Measurements from ENCODE around the gene LBX1.

LBX1 gene

DNA sequence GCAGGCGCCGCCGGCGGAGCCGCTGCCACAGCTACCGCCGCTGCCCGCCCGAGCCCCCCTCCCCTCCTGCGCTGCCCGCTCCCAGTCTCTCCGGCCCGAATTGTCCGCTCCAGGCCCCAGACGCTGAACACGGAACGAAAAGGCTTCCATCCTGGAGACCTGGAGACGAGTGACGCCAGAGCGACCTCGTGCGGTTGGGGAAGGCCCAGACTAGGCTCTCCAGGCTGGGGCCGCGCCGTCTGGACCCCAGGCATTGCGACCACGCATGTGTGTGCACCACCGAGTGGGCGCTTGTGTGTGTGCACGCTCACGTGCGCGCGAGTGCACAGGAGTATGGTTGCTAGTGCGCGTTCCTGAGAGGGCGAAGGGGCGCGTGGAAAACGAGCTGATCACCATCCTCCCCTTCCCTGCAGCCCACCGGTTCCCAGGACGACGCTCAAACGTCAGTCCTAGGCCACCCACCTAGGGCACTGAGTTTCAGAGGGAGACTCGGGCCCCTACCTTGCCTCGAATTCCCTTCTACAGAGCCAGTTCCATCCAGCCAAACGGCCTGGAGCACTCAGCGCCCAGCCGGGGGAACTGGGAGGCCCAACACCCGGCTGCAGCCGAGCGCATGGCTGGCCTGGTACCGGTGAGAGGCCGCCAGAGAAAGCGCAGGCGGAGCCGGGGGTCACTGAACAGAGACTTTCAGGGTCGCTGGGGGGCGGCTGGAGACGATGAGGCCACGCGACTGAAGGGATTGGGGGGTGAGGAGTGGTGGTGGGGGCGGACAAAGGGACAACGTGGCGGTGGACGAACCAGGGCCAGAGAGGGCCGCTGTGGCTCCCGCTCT is 11.6 kb downstream of the LBX1 start:
- POLR2A ChIA-PET = no interaction called here
- no peak for DNase-seq (ENCODE audit: extremely low spot score)
- CTCF ChIA-PET = no interaction called here
- no peak for TF ChIP-seq FOXA1 (IDR thresholded peaks at IDR 0.05)
- no peak for TF ChIP-seq LEF1 (IDR thresholded peaks at IDR 0.05; ENCODE audit: borderline replicate concordance)
- TF ChIP-seq CTBP1 (IDR thresholded peaks at IDR 0.05; ENCODE audit: borderline replicate concordance) = no peak
- no peak for TF ChIP-seq HDGF (IDR thresholded peaks at IDR 0.05; ENCODE audit: borderline replicate concordance)
- TF ChIP-seq FOXM1 (IDR thresholded peaks at IDR 0.05; ENCODE audit: borderline replicate concordance) = no peak
- TF ChIP-seq, protein P1, sequence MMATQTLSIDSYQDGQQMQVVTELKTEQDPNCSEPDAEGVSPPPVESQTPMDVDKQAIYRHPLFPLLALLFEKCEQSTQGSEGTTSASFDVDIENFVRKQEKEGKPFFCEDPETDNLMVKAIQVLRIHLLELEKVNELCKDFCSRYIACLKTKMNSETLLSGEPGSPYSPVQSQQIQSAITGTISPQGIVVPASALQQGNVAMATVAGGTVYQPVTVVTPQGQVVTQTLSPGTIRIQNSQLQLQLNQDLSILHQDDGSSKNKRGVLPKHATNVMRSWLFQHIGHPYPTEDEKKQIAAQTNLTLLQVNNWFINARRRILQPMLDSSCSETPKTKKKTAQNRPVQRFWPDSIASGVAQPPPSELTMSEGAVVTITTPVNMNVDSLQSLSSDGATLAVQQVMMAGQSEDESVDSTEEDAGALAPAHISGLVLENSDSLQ (IDR thresholded peaks at IDR 0.05) = no peak
- TF ChIP-seq NFRKB (IDR thresholded peaks at IDR 0.05) = no peak
- no peak for TF ChIP-seq SUZ12 (IDR thresholded peaks at IDR 0.05)
- no peak for TF ChIP-seq ZNF384 (IDR thresholded peaks at IDR 0.05)
- TF ChIP-seq ELF4 (IDR thresholded peaks at IDR 0.05) = no peak
- no peak for TF ChIP-seq FOXK2 (IDR thresholded peaks at IDR 0.05)
- no peak for TF ChIP-seq L3MBTL2 (conservative IDR thresholded peaks at IDR 0.05)
- no peak for TF ChIP-seq ARNT (IDR thresholded peaks at IDR 0.05)
- TF ChIP-seq BHLHE40 (IDR thresholded peaks at IDR 0.05; ENCODE audit: borderline replicate concordance) = no peak
- no peak for TF ChIP-seq TARDBP (IDR thresholded peaks at IDR 0.05)
- TF ChIP-seq SP1 (IDR thresholded peaks at IDR 0.05) = no peak

DNA sequence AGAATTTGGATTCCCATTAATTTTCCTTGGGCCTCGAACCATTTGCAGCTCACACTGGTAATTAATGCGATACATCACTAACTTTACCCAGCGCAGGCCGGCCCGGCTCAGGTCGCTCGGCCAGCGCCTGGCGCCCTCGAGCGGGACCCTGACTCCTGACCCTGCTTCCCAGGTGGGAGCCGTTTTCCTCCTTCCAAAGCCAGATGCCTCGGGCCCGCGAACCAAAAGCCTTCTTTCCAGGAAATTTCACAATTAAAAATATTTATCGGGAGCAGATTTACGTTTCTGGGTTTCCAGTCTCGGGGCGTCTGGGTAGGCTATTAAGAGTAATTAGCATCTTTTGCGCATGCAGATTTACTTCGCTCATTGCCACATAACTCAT is 12.2 kb downstream of the LBX1 start:
- ChIA-PET POLR2A (interaction anchor here (1.7 kb wide), 1 partner anchor 75 kb away, joined by 5 read pairs; no protein-coding TSS in a partner anchor), CTCF (interaction anchor here (0.7 kb wide), 1 partner anchor 59 kb away, joined by 3 read pairs; no protein-coding TSS in a partner anchor)
- TF ChIP-seq, protein P1 (IDR thresholded peaks at IDR 0.05) = no peak
- TF ChIP-seq L3MBTL2 (conservative IDR thresholded peaks at IDR 0.05) (no peak), TARDBP (IDR thresholded peaks at IDR 0.05) (no peak), FOXA1 (IDR thresholded peaks at IDR 0.05) (no peak), ELF4 (IDR thresholded peaks at IDR 0.05) (no peak), FOXK2 (IDR thresholded peaks at IDR 0.05) (no peak), CTBP1 (IDR thresholded peaks at IDR 0.05; ENCODE audit: borderline replicate concordance) (no peak), SP1 (IDR thresholded peaks at IDR 0.05) (no peak), BHLHE40 (IDR thresholded peaks at IDR 0.05; ENCODE audit: borderline replicate concordance) (no peak), ZNF384 (IDR thresholded peaks at IDR 0.05) (no peak), SUZ12 (IDR thresholded peaks at IDR 0.05) (no peak)
- DNase-seq (ENCODE audit: extremely low spot score) = no peak

DNA sequence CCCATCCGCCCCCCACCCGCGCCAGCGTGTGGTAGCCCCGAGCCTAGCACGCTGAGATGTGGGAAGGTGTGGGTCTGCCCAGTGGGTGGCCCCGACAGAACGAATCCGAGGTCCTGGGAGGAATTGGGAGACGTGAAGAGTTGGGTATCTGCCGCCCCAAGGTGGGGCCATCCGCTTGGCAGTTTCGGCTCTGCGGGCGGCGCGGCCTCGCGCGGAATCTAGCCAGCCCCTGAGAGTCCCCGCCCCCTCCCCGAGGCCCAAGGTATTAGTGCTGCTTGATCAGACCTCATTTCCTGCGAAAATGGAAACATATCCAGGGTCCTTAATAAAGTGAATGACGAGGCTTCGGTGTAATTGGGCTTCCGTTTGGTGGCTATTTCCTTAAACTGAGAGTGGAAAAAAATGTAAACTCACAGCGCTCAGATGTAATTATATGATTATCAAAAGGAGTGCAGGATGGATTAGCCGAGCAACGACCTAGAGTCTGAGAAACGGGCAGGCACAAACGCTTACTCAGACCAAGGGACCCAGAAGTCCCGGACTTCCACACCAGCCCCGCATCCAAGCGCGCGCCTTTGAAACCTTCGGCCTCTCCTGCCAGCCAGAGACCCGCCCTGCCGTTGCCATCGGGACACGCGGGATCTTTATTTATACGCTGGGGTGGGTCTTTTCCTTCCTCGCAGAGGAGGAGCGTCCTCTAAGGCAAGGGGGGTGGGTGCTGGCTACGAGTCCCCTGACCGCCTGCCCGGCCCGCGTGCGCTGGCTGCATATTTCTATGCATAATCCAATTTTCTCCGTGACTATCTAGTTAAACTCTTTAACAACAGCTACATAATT is 12.8 kb downstream of the LBX1 start:
- TF ChIP-seq SP1 (IDR thresholded peaks at IDR 0.05) (no peak), NFRKB (IDR thresholded peaks at IDR 0.05) (no peak), LEF1 (IDR thresholded peaks at IDR 0.05; ENCODE audit: borderline replicate concordance) (no peak), ZNF384 (IDR thresholded peaks at IDR 0.05) (no peak), BHLHE40 (IDR thresholded peaks at IDR 0.05; ENCODE audit: borderline replicate concordance) (no peak), HDGF (IDR thresholded peaks at IDR 0.05; ENCODE audit: borderline replicate concordance) (no peak), CTBP1 (IDR thresholded peaks at IDR 0.05; ENCODE audit: borderline replicate concordance) (no peak), ELF4 (IDR thresholded peaks at IDR 0.05) (no peak), FOXA1 (IDR thresholded peaks at IDR 0.05) (no peak), TARDBP (IDR thresholded peaks at IDR 0.05) (no peak), FOXK2 (IDR thresholded peaks at IDR 0.05) (no peak), SUZ12 (IDR thresholded peaks at IDR 0.05) (no peak), ARNT (IDR thresholded peaks at IDR 0.05) (no peak), FOXM1 (IDR thresholded peaks at IDR 0.05; ENCODE audit: borderline replicate concordance) (no peak), L3MBTL2 (conservative IDR thresholded peaks at IDR 0.05) (no peak)
- TF ChIP-seq, protein P1 (IDR thresholded peaks at IDR 0.05) = no peak
- ChIA-PET POLR2A (interaction anchor here (1.7 kb wide), 1 partner anchor 76 kb away, joined by 5 read pairs; no protein-coding TSS in a partner anchor), CTCF (interaction anchor here (0.7 kb wide), 1 partner anchor 59 kb away, joined by 3 read pairs; no protein-coding TSS in a partner anchor)
- no peak for DNase-seq (ENCODE audit: extremely low spot score)

DNA sequence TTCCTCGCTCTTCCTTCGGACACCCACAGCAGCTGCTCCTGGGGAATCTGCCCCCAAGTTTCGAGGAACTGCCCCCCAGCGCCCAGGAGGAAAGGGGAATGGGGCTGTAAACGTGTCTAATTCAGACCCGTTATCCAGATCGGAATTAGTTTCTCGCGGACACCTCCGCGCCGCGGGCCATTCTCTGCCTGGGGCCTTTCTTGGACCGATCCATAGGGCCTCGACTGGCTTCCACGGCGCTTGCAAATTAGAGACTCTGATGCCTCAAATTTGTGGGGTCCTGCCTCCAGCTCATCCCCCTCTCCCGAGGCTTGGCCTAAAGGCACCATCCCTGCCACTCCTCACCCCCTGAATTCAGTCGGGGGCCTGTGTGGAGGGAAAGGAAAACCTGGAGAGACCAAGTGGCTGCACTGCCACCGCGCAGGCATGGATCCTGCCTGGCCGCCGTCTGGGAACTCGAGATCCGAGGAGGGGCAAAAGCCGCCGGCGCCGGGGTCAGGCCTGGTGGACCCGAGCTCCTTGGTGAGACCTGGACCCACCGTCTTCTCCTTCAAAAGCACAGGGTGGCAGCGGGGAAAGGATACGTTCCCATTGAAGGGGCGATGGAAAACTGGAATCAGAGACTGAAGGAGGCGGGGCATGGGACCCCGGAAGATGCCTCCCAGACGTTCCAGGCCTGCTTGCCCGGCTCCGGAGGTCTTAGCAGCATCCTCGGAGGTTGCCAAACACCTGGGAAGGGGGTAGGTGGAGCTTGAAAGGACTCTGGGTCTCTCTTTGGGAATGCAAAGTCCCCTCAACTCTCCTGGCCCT is 13.7 kb downstream of the LBX1 start:
- POLR2A ChIA-PET = interaction anchor here (1.7 to 1.8 kb wide), 2 partner anchors 14 to 76 kb away, joined by 5 read pairs; partner anchors contain the start of gene LBX1
- DNase-seq (ENCODE audit: extremely low spot score) = no peak
- TF ChIP-seq TARDBP (IDR thresholded peaks at IDR 0.05) (no peak), HDGF (IDR thresholded peaks at IDR 0.05; ENCODE audit: borderline replicate concordance) (no peak), CTBP1 (IDR thresholded peaks at IDR 0.05; ENCODE audit: borderline replicate concordance) (no peak), LEF1 (IDR thresholded peaks at IDR 0.05; ENCODE audit: borderline replicate concordance) (no peak)
- TF ChIP-seq, protein P1 (IDR thresholded peaks at IDR 0.05) = no peak
- CTCF ChIA-PET = interaction anchor here (0.8 to 3.7 kb wide), 7 partner anchors 10 to 354 kb away, joined by 3 to 79 read pairs (median 3); partner anchors contain the start of gene LBX1
